ENCODE measurements around the gene STAT6.

GRCh38 chr12:57090490-57090889, 20.7 kb downstream of the STAT6 start:
- no peak for TF ChIP-seq GATA2 (IDR thresholded peaks at IDR 0.05; ENCODE audit: low read depth, low read length)
- TF ChIP-seq GATA3 (IDR thresholded peaks at IDR 0.05; ENCODE audit: low read depth, low read length) = no peak

All from SH-SY5Y (cell line).